A549 treated with DMSO at 1 μM for 4 hours (cell line): ENCODE measurements around the gene ABHD17C. TPM values are rescaled to one million over a fixed set of nuclear protein-coding genes. Genes with fewer than 3 reads are reported as not detected.

Source experiments
- total RNA-seq: library from RNA; stranded (reverse); fragments of 200-300 nt; extraction: Qiagen RNA extraction; gene quantifications from 5 replicates; pipeline ENCODE4 v1.2.3, GENCODE V29; 2022; ENCODE audit warnings: low read depth

ABHD17C gene
- 42.7 to 49.2 TPM (median 43.9 TPM) in 5 replicates for total RNA-seq

GRCh38 chr15:80695099-80695910, at the start of gene ABHD17C:
Gene ABHD17C, plus strand, starts transcription at chr15:80695310. Its CDS starts 120 bp downstream, at chr15:80695430.

GRCh38 chr15:80778964-80779657, 84.0 kb downstream of the ABHD17C start, which contains the start of gene CEMIP:
Gene CEMIP, plus strand, starts transcription at chr15:80779370. Its CDS starts 94,510 bp downstream, at chr15:80873880.

Other genes starting within 250 kb of the ABHD17C start
- 1.8 to 3.1 TPM (median 2.2 TPM) in 5 replicates for gene CEMIP, start 84.1 kb downstream of the ABHD17C start, total RNA-seq